NAMALWA (cell line): Measurements from ENCODE around the gene NLRC5.
A peak's percentile ranks its signal among the peaks of the same experiment; 100 is the strongest.
"Not testable (repeated sequence)": the region's sequence is repeated elsewhere in the genome, so short reads cannot be mapped to it uniquely, and the experiment has no call there.

Experiments used
- DNase-seq: peaks from one replicate; pipeline ENCODE4 v3.0.0-alpha.2; 2015; ENCODE audit warnings: low spot score

Gene NLRC5

GRCh38 chr16:57071081-57071732, 81.8 kb downstream of the NLRC5 start:
- DNase-seq = not testable (repeated sequence)

DNA sequence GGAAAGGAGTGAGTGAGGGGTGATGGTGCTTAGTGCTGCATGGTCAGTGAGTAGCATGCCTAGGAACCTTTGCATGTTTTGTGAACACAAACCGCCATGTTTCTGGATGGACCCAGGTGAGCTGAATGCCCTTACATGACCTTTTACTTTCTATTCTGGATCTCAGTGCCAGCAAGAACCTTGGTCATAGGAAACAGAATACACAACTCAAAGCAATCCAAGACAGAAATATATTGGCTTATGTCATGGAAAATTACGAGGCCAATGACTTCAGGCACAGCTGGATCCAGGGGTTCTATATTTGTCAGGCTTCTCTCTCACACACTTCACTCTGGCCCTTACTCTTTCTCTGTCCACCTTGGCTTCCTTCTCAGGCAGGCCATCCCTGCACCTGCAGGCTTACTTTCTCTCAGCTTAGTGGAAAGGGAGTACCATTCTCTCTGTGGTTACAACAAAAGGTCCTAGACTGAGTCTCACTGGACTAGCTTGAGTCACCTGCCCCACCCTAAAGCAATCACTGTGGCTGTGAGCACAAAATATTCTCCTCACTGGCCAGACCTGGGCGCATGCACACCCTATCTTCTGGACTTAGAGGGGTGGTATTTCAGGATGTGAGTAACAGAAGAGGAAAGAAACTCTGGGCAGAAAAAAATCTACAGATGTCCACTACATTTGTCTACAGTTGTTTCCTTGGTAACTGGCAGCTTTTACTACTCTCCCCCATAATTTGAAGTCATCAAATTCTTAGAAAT, 82.7 kb downstream of the NLRC5 start:
- peak; percentile 39 for DNase-seq

GRCh38 chr16:57072616-57073275, 83.4 kb downstream of the NLRC5 start:
- no peak for DNase-seq

DNA sequence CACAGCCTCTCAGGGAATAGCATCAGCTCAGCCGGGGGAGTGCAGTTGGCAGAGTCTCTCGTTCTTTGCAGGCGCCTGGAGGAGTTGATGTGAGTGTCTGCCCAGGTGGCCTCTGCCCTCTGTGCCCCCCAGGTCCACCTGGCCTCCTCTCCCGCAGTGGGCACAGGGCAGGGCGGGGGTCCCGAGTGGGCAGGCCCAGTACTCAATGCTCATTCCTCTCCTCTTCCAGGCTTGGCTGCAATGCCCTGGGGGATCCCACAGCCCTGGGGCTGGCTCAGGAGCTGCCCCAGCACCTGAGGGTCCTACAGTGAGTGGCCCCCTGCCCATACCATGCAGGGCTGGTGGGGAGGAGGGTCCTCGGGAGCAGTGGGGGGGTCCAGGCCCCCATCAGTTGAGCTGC, 88.4 kb downstream of the NLRC5 start:
- DNase-seq = no peak

DNA sequence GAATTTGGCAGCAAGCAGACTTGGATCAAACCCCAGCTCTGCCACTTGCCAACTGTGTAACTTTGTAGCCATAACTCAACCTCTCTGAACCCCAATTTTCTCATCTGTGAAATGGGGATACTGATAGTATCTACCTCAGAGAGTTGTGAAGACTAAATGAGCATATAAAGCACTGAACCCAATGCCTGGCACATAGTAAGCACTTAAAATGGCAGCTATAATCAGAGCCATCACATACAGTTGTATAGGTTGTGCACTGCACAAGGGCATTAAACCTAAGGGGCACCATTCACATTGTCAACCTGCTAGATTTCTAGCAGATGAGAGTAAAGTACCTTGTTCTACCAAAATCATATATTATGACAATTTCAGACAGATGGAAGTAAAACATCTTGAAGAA, 92.4 kb downstream of the NLRC5 start:
- DNase-seq = no peak

- no peak for DNase-seq
Observed at GRCh38 chr16:57082664-57083063, 93.3 kb downstream of the NLRC5 start.

- DNase-seq = no peak
Observed at GRCh38 chr16:57083485-57084126, 94.2 kb downstream of the NLRC5 start.

- peak; percentile 89 for DNase-seq
Observed at GRCh38 chr16:57084257-57084770, 95.0 kb downstream of the NLRC5 start.

GRCh38 chr16:57084996-57085395, 95.6 kb downstream of the NLRC5 start:
- peak; percentile 55 for DNase-seq

DNA sequence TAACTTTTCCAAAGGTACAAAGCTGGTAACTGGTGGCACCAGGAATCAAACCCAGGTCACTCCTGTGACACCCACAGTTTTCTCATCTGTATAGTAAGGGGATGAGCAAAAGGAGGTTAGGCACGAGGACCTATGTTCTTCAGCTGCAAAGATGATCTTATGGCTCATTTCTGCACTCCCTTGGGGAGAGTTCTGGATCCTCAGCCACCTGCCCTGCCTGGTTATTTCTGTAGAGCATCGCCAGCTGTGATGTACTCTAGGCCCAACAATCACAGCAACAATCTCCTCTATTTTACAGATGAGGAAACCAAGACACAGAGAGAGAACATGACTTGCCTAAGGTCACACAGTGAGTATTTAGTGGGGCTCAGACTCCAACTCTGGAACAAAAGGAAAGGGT, 97.6 kb downstream of the NLRC5 start:
- peak; percentile 79 for DNase-seq

- peak; percentile 89 for DNase-seq
Observed at GRCh38 chr16:57089406-57089805, 100.0 kb downstream of the NLRC5 start.

GRCh38 chr16:57091200-57091974, 102.0 kb downstream of the NLRC5 start:
- DNase-seq = no peak

DNA sequence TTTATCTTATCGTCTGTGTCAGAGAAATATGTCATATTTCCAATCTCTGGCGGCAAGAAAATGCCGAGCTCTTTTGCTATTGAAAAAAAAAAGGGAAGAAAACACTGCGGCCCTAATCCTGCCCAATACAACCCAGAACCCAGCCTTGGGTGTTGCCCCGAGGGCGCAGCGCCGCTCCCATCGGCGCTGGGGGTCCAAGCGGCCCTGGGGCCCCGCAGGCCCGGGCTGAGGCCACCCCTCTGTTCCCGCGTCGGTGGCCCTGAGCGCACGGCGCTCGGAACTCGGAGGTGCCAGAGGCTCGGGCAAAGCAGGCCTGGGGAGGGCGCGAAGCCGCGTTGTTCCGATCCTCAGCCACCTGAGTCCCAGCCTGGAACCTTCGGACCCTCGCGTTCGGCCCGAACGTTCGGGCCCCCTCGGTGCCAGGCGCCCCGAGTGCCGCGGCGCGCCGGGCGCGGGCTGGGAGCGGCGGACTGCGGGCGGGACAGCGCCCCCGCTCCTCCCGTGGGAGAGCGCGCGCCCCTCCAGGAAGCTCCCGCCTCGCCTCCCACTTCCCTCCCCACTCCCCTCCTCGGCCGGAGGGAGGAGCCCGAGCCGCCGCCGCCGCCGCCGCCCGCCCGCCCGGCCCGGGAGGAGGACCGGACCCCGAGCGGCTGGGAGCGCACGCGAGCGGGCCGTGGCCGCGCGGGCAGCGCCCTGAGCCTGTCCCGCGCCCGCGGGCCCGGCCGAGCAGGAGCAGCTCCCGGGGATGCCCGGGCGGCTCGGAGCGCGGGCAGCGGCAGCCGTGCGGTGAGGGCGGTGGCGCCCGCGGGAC, 102.8 kb downstream of the NLRC5 start, which contains the start of gene CPNE2:
Gene CPNE2 (plus strand): TSS at position 609 of the 811 bp plus-strand sequence. CDS start 18,160 bp downstream, outside the sequence.
- peak; percentile 46 for DNase-seq

DNA sequence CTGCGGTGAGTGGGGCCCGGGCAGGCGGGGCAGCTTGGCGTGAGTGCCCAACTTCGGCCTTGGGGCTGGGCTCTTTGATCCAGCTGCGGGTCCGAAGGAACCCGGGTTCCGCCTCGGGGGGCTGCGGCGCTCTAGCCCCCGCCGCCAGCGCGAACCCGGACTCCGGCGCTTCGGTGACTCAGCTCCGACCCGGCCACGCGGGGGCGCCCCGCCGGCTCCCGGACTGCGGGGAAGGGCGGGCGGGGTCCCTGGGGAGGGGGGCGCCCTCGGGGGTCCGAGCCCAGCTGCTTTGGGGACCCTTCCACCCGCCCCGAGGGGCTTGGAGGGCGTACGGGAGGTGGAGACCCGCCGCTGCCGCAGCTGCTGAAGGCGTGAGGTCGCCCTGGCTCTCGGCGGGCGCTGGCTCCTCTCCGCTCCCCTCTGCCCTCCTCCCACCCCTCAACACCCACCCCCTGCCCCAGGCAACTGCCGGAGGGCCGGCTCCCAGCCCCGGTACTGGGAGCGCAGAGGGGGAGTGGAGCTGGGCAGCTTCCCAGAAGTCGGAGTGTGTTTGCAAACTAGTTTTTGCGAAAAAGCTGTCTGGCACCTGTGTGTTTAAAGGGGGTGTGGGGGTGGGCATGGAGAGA, 103.5 kb downstream of the NLRC5 start:
- peak; percentile 61 for DNase-seq

DNA sequence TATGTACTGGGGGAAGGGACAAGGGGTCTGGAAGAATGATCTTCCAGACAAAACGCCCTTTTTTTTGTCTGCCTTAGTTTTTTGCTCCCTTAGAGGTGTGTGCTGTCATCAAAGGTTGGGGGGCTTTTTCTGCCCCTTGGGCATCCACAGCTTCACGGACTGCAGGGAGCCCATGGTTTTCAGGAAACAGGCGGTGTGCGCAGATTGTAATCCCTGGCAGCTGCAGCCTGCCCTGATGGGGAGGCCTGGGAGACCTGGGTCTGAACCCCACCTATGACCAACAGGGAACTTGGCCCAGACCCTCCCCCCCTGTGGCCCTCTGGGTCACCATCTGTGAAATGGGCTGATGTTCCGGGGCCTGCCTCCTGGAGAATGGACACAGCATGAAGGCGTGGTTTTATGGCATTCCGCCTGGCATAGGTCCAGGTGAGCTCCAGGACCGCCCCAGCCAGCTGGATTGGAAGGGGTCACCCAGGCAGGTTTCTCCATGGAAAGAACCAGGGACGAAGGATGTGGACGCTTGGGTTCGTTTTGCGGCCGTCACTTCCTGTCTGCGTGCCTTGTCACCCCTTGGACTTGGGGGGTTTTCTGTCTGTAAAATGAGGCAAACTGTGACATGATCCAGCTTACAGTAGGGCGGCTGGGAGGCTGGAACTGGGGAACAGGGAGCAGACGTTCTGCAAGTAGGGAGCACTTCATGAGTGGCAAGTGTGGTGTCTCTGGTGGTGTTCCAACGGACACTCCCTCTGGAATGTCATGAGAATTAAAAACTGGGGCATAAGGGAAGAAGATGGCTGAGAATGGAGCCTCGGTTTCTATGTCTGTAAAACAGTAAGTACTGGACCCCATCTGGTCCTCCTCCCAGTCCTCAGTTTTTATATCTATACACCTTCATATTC, 104.6 kb downstream of the NLRC5 start:
- no peak for DNase-seq

GRCh38 chr16:57094911-57095310, 105.6 kb downstream of the NLRC5 start:
- no peak for DNase-seq

DNA sequence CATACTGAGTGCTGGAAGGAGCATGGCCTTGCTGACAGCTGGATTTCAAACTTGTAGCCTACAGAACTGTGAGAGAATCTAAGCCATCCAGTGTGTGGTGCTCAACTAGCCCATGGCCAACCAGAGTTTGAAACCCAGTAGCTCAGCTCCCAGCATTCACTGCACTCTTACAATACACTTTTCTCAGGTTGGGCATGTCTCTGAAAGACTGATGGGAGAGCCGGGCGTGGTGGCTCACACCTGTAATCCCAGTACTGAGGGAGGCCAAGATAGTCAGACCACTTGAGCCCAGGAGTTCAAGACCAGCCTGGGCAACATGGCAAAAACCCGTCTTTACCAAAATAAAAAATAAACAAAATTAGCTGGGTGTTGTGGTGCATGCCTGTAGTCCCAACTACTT, 106.8 kb downstream of the NLRC5 start:
- no peak for DNase-seq

- no peak for DNase-seq
Observed at GRCh38 chr16:57096793-57097192, 107.4 kb downstream of the NLRC5 start.

DNA sequence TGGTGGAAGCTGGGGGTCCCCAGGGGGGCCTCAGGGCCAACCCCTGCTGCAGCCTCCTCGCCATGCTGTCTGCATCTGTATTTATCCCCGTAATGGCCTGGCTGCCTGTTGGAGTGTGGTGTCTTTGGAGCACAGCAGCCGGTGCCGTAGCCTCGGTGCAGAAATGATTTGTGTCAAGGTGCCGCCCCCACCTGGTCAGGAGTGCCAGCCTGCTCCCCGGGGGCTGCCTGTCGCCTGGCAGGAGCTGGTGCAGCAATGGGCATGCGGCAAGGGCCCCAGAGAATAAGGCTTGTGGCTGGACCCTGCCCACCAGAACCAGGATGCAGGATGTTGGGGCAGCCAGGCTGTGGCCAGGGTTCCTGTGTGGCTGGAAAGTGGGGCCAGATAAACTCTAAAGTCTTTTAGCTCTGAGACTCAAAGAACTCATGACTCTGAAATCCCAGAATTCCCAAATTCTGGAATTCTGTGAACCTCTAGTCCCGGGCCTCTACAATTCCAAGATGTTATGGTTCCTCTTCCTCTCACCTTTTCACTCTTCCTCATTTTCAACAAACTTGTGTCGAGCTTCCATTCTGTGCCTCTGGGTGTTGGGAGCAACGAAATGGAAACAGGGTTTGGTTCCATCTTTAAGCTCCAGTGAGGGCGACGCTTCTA, 109.0 kb downstream of the NLRC5 start:
- no peak for DNase-seq
